Prostate gland (tissue), 2 donors: ENCODE measurements around the gene LTO1.

Experiments used
- POLR2A ChIP-seq: fragments of 450-650 bp; IDR thresholded peaks from one replicate; pipeline ENCODE4 v1.6.1; 2016; ENCODE audit warnings: antibody characterized with exemption, mild to moderate bottlenecking
- POLR2AphosphoS5 ChIP-seq: sonication (generic); formaldehyde crosslinking; IDR thresholded peaks from one replicate; pipeline ENCODE4 v1.6.1; 2017; ENCODE audit warnings: antibody characterized with exemption
- TF ChIP-seq, protein P1 (sequence below), 4 experiments: fragments of 200-600 bp in 2 of 4; fragments of 450-650 bp in 2 of 4; sonication (generic) in 2 of 4; IDR thresholded peaks; 1 replicate in 3 of 4; 2 replicates in 1 of 4; pipeline ENCODE4 v1.5.1; 2016 to 2019; ENCODE audit warnings: antibody characterized with exemption in 4 of 4, mild to moderate bottlenecking in 2 of 4, moderate library complexity in 2 of 4

DNA sequence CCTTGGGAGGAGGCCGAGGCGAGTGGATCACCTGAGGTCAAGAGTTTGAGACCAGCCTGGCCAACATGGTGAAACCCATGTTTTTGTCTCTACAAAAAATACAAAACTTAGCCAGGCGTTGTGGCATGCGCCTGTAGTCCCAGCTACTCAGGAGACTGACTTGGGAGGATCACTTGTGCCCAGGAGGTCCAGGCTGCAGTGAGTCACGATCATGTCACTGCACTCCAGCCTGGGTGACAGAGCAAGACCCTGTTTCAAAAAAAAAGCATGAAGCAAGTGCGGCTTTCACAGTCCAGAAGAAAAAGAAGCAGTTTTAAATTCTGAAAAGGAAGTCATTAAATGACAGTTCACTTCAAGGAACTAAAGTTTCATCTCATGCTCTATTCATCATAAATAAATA, 7.1 kb upstream of the LTO1 start:
- TF ChIP-seq POLR2AphosphoS5 (no peak), POLR2A (no peak)
- TF ChIP-seq, protein P1, sequence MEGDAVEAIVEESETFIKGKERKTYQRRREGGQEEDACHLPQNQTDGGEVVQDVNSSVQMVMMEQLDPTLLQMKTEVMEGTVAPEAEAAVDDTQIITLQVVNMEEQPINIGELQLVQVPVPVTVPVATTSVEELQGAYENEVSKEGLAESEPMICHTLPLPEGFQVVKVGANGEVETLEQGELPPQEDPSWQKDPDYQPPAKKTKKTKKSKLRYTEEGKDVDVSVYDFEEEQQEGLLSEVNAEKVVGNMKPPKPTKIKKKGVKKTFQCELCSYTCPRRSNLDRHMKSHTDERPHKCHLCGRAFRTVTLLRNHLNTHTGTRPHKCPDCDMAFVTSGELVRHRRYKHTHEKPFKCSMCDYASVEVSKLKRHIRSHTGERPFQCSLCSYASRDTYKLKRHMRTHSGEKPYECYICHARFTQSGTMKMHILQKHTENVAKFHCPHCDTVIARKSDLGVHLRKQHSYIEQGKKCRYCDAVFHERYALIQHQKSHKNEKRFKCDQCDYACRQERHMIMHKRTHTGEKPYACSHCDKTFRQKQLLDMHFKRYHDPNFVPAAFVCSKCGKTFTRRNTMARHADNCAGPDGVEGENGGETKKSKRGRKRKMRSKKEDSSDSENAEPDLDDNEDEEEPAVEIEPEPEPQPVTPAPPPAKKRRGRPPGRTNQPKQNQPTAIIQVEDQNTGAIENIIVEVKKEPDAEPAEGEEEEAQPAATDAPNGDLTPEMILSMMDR (IDR thresholded peaks at IDR 0.05): no peak
